Left colon (tissue), 2 donors: ENCODE data around the gene DNAJC15. TPM values are rescaled to one million over a fixed set of nuclear protein-coding genes. Genes with fewer than 3 reads are reported as not detected.

ENCODE experiments used
- ATAC-seq: fragments of 200-7000 bp; cut with Tn5 transposase; one replicate; pipeline ENCODE4 v1.9.1; 2020; ENCODE audit warnings: mild to moderate bottlenecking, moderate library complexity
- DNase-seq, 2 donors: peaks; one replicate each; pipeline ENCODE4 v3.0.0-alpha.2; 2020
- intact Hi-C, 2 donors: fragments of 100-400 bp; cut with DNase I in 1 of 2; cut with micrococcal nuclease in 1 of 2; formaldehyde crosslinking; loops; one replicate each; pipeline versions ENCODE4 v1.11.2 to v1.14.0; 2022; cut with DNase I, micrococcal nuclease
- total RNA-seq, 2 donors: library from RNA; stranded (reverse); fragmentation: NEBNext Ultra II Directional; extraction: Animal tissue kit (Norgen Biotek cat#: 25700); gene quantifications; one replicate each; pipeline ENCODE4 v1.2.1, GENCODE V29; 2021
- donor health status: DM: no; HTN: no; CAD: no.
- donor health status: DM: yes; HTN: yes; CAD: no.

DNAJC15 gene
- total RNA-seq, 2 donors from 2014 or later, result 22.8 to 29.2 TPM

GRCh38 chr13:43134868-43135267 is 111.5 kb downstream of the DNAJC15 start:
- no peak for ATAC-seq
- intact Hi-C loops, result no loop called here
- no peak for DNase-seq

DNA sequence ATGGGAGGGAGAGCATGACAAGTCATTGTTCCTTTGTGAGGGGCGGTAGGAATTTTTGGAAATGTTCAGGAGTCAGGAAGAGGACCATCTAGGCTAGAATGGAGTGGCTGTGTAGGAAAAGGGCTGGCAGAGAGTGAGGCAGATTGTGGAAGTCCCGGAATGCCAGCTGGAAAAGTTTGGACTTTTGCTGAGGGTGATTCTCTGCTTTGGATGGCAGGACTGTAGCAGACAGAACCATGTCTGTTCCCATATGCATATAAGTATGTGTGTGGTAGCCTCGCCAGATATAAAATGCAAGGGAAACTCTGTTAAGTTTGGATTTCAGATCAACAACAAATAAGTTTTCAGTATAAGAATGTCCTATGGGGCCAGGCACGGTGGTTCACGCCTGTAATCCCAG is 112.1 kb downstream of the DNAJC15 start:
- ATAC-seq, result no peak
- intact Hi-C loops, result no loop called here
- DNase-seq, result no peak

- ATAC-seq (no peak), DNase-seq (no peak)
- intact Hi-C loops, result no loop called here
Observed at GRCh38 chr13:43136920-43137575, 113.7 kb downstream of the DNAJC15 start.

DNA sequence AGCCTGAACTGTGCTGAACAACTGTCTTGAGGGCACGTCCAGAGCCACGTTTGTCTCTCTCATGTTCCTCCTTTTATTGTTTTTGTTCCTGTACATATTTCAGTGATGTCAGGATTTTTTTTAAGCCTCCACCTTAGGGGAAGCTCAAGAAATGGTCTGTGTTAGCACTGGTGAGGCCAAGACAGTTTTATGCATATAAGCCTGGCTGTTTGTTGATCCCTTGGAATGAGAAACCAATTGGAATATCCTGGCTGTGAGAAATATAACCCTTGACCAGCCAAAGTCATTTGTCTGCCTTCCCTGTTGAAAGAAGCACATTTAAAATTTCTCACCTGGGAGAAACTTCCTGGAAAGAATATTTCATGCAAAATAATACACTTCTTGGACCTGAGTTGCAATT is 115.8 kb downstream of the DNAJC15 start:
- intact Hi-C loops, result no loop called here
- ATAC-seq (no peak), DNase-seq (no peak)

- ATAC-seq (no peak), DNase-seq (no peak)
- intact Hi-C loops, result no loop called here
Observed at GRCh38 chr13:43139921-43140320, 116.5 kb downstream of the DNAJC15 start.

DNA sequence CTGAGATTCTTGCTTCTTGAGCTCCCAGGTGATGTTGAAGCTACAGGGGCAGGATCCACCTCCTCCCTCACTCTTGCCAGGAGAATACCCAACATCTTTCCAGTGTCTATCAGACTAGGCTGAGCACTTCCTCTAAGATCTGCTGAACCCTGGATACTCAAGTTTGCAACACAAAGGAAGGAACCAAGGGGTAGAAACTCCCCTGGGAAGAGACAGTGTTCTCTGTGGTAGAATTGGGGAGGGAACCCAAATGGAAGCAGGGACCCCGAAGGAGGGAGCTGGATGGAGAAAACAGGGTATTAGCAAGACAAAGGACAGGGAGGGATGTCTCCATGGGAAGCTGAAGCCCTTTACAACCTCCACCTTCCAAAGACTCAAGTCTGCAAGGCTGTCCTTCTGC is 117.6 kb downstream of the DNAJC15 start:
- intact Hi-C loops, result no loop called here
- DNase-seq (no peak), ATAC-seq (no peak)

DNA sequence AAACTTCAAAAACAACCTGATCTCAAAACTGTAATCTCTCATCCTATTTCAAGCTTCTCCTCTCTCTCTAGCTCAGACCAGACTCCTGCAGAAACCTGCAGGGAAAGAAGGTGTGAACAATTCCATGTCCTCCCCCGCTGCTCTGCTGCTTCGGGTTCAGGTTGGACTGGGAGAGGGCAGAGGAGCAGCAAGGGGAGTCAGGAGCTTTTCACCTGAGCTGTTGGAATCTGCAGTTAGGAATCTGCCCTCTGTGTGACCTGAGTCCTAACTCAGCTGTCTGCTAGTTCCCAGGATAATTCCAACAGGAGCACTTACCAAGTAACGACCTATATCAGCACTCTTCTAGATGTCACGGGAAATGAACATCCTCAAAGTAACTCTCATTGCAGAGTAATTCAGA is 118.3 kb downstream of the DNAJC15 start:
- no peak for DNase-seq
- intact Hi-C loops, result no loop called here
- ATAC-seq, result no peak

DNA sequence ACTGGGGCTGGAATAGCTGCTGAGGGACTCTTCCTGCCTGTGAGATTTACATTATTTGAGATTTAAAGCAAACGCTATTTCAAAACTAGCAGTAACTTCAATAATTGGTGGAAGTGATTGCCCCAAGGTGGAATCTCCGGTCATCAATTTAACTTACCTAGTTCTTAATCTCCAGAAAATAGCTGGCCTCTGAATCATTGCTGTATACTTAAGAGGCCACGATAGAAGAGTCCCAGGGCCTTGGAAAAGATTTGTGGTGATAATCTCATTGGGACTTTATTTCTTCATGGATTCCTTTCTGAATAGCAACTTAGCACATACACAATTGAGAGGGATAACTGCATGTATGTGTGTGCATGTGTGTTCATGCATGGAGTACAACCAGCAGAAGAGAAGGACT is 120.2 kb downstream of the DNAJC15 start:
- DNase-seq, result no peak
- intact Hi-C loops, result no loop called here
- ATAC-seq, result no peak

DNA sequence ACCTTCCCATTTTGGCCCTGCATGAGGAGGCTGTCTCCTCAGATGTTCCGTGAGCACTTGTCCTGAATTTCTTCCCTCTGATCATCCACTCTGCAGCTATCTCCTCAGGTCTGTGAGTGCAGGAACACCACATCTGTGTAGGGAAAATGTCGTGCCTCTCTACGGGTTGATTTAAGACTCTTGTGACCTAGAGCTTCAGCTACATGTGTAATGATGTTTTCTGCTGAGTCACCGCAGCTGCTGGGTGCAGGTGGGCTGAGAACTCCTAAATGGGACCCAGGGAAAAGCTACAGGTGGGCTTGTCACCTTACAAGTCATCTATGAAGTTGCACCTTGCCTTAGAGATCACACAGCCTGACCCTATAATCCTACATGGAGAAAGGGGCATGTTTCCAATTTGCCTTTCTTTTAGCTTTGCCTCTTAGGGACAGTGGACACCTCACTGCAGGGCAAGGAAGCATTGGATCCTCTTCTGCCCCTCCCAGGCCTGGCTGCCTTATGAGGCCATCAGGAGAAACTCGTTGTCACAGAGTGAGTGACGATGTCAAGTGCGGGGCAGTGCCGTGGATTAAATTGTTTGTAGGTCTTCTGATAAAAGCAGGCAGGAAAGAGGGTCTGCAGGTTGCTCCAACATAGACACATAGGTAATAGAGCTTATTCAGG is 122.3 kb downstream of the DNAJC15 start:
- DNase-seq (no peak), ATAC-seq (no peak)
- intact Hi-C loops, result no loop called here

GRCh38 chr13:43146400-43146799 is 123.0 kb downstream of the DNAJC15 start:
- no peak for ATAC-seq
- intact Hi-C loops, result no loop called here
- DNase-seq, result no peak

DNA sequence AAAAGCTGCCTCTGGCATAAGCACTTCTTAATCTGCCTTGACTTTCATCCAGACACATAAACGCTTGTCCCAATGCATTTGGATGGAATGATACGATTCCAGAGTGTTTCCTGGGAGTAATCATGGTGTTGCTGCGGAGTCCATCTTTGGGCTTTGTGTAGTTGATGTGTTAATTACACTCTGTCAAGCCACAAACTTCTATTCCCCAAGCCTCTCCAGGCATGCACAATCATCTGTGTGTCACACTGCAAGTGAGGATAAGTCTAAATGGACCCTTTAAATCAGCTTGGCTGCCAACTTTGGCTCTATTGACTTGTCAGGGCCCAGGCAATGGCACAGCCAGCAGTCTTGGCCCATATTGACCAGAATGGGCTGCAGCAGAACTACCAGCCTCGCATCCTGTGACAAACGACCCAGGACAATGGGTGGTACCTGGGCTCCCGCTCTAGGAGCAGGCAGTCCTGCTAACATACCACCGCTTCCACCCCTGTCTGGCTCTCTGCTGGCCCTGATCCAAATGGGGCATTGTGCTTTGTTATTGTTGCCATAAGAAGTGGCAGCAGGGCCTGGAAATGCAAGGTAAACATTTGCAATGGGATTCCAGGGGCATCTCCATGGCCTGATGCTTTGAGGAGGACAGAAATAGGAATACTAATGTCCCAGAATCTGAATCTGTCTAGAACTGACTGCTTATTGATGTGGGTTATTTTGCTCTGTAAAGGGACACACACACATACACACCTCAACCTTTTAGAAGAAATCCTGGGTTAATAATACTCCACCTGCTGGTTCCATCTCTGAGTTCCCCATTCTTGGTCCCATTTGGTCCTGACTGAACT is 127.2 kb downstream of the DNAJC15 start:
- no peak for ATAC-seq
- intact Hi-C loops, result no loop called here
- no peak for DNase-seq

GRCh38 chr13:43153436-43154090 is 130.2 kb downstream of the DNAJC15 start:
- ATAC-seq (no peak), DNase-seq (no peak)
- intact Hi-C loops, result no loop called here

GRCh38 chr13:43154156-43154651 is 130.8 kb downstream of the DNAJC15 start:
- intact Hi-C loops, result no loop called here
- DNase-seq, result no peak
- ATAC-seq, result no peak

DNA sequence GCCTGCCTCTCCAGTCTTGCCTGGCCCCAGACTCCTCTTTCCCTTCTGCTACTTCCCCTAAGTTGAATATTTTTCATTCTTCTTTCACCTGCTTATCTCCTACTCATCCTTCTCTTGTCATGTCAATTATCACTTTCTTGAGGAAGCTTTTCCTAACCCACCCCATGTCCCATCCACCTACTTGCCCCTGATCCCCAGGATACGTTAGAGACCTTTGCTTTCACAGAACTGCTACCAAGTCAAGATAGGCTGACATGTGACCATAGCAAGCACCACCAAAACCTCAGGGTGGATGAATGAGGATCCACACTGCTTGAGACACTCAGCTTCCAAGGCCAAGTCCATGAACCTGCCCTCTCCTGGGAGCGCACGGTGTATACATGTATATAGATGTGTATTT is 131.5 kb downstream of the DNAJC15 start:
- no peak for ATAC-seq
- intact Hi-C loops, result no loop called here

GRCh38 chr13:43156916-43157315 is 133.5 kb downstream of the DNAJC15 start:
- intact Hi-C loops, result no loop called here
- no peak for DNase-seq
- ATAC-seq, result no peak

More for the DNA sequence above, 131.5 kb downstream of the DNAJC15 start:
- DNase-seq, result no peak

GRCh38 chr13:43157796-43158195 is 134.4 kb downstream of the DNAJC15 start:
- DNase-seq, result no peak
- intact Hi-C loops, result no loop called here
- no peak for ATAC-seq

- intact Hi-C loops, result no loop called here
- ATAC-seq, result no peak
- DNase-seq, result no peak
Observed at GRCh38 chr13:43158516-43158915, 135.1 kb downstream of the DNAJC15 start.

GRCh38 chr13:43159026-43159461 is 135.7 kb downstream of the DNAJC15 start:
- ATAC-seq, result no peak
- intact Hi-C loops, result no loop called here

More at GRCh38 chr13:43159026-43159461, 135.7 kb downstream of the DNAJC15 start:
- DNase-seq, result no peak
